HG02943 (cell line): ENCODE data around the gene CLEC12A.

ENCODE experiments used
- ATAC-seq: cut with Tn5 transposase; IDR thresholded peaks from one replicate; pipeline ENCODE4 v1.9.1; 2021; ENCODE audit warnings: mild to moderate bottlenecking, low read depth, moderate library complexity; ENCODE audit not compliant: unreplicated experiment

The CLEC12A gene

DNA sequence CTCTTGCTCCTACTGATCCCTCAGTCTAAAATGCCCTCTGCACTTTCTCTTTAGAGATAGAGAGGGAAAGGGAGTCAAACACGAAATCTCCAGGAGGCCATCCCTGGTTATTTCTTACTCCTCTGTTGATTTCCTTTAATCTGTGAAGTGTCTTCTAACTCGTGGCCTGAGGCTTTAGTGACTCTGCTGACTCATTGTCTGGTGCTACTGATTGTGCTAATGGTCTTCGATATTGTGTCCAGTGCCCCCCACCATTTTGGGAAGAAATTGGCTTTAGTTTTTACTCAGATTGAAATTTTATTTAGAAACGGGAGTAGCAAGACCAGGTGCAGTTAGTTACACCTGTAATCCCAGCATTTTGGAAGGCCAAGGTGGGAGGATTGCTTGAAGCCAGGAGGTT, 60.1 kb downstream of the CLEC12A start:
- ATAC-seq = no peak

DNA sequence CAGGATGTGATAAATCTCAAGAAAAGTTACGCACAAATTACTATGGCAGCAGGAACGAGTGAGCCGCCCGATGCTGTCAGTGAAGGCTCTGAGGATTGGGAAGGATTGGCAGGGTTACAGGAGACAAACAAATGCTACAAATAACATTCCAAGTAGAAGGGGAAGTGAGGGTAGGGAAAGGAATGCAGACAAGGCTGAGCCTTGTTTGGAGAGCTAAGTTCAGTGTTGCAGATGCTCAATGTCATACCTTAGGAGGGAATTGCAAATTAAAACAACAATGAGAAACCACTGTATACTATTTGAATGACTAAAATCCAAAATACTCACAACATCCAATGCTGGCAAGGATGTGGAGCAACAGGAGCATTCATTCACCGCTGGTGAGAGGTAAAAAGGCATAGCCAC, 60.6 kb downstream of the CLEC12A start:
- ATAC-seq = no peak

DNA sequence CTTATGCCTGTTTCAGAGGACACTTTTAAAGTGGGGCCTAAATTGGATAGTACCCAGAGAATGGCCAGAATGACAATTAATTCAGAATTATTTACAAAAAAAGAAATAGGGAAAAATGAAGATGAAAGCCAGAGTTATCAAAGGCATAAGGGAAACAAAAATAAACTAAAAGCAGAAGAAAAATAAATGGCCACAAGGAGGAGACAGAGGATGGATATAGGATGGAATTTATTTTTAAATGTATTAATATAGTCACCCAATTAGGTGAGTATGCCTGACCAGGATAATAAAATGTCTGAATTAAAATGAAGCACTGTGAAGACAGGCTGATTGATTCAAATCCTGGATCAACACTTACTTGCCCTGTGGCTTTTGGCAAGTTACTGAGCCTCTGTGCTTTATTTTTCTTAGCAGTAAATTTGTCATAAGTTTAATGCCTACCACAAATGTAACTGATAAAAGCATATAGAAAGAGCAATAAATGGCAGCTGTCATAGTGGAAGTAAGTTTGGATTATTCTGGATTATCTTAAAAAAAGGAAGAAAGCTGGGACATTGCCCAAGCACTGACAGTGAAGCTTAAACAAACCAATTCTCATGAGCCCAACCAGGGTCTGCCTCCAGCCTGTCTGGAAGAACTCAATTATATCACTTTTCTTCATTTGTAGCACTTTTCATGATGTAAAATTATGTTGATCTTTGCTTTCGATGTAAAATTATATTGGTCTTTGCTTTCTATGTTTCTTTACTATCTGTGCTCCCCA, 62.8 kb downstream of the CLEC12A start:
- no peak for ATAC-seq
